Measurements from ENCODE around the gene DIS3L2.

Gene DIS3L2

DNA sequence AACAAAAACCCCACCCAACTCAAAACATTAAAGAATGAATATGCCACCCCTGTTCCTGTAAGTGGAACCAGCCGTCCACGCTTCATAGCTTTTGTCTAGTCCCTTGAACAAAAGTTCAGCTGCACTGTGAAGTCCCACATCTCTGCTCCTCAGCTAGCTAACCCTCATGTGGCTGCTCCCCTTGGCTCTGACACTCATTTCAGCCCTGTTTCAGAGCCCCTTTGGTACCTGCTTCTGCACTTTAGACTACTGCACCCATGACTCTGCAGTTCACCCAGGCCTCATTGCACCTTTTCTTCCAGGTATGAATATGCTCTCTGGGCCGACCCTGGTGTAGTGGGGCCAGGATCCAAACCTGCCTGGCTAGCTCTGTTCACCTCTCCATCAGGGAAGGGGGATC is 155.3 kb downstream of the DIS3L2 start:
- H3K27me3 ChIP-seq (ENCODE audit: insufficient read depth, low read length) = no peaks in the 10 kb centered on the region
- no peaks in the 10 kb centered on the region for H3K36me3 ChIP-seq (ENCODE audit: insufficient read depth, low read length)
- H3K4me3 ChIP-seq (ENCODE audit: low read depth, low read length) = no peak overlapping the region
- no peaks in the 10 kb centered on the region for H3K79me2 ChIP-seq (ENCODE audit: control insufficient read depth, insufficient read depth, low read length, unreplicated experiment)
- H3K4me1 ChIP-seq (ENCODE audit: control insufficient read depth, insufficient read depth, low read length, unreplicated experiment) = no peaks in the 10 kb centered on the region
- no peak overlapping the region for H2AFZ ChIP-seq (ENCODE audit: low read length, unreplicated experiment)
- no peak overlapping the region for H3K27ac ChIP-seq (ENCODE audit: low read depth, low read length)

DNA sequence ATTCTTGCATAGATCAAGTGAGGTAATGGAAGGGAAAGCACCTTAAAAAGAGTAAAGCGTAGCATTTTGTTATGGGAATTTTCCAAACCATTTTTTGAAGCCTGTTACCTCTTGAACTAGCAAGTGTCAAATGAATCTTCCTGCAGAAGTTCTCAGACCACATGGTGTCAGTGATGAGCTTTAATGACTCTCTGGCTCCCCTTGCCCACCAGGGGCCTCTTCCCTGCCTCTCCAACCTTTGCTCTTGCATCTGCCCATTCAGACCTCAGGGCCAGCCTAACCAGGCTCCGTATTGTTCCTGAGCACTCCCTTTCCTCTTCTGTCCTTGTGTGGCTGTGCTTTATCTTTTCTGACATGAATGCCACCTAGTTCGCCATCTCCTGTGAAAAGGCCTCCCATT is 155.9 kb downstream of the DIS3L2 start:
- Histone ChIP-seq H3K27ac (ENCODE audit: low read depth, low read length) (no peak overlapping the region), H2AFZ (ENCODE audit: low read length, unreplicated experiment) (no peak overlapping the region), H3K4me3 (ENCODE audit: low read depth, low read length) (no peak overlapping the region), H3K27me3 (ENCODE audit: insufficient read depth, low read length) (no peaks in the 10 kb centered on the region), H3K4me1 (ENCODE audit: control insufficient read depth, insufficient read depth, low read length, unreplicated experiment) (no peaks in the 10 kb centered on the region), H3K79me2 (ENCODE audit: control insufficient read depth, insufficient read depth, low read length, unreplicated experiment) (no peaks in the 10 kb centered on the region), H3K36me3 (ENCODE audit: insufficient read depth, low read length) (no peaks in the 10 kb centered on the region)

GRCh38 chr2:232120911-232121310 is 159.4 kb downstream of the DIS3L2 start:
- Histone ChIP-seq H3K4me1 (ENCODE audit: control insufficient read depth, insufficient read depth, low read length, unreplicated experiment) (no peaks in the 10 kb centered on the region), H2AFZ (ENCODE audit: low read length, unreplicated experiment) (no peak overlapping the region), H3K36me3 (ENCODE audit: insufficient read depth, low read length) (no peaks in the 10 kb centered on the region), H3K79me2 (ENCODE audit: control insufficient read depth, insufficient read depth, low read length, unreplicated experiment) (no peaks in the 10 kb centered on the region), H3K27ac (ENCODE audit: low read depth, low read length) (no peak overlapping the region), H3K27me3 (ENCODE audit: insufficient read depth, low read length) (no peaks in the 10 kb centered on the region), H3K4me3 (ENCODE audit: low read depth, low read length) (no peak overlapping the region)

DNA sequence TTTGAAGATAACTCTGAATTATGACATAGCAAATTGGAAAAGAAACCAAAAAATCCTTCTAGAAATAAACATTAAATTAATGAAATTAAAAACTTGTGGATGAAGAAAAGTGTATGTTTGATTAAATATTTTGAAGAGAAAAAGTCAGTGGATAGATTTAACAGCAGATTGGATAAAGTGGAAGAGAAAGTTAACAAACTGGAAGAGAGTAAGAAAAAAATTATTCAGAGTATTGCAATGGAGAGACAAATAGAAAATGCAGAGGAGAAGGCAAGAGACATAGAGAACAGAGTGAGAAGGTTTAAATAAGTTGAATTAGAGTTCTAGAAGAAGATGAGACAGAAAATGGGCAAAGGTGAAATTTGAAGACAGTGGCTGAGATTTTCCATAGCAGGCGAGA is 162.8 kb downstream of the DIS3L2 start:
- Histone ChIP-seq H2AFZ (ENCODE audit: low read length, unreplicated experiment) (no peak overlapping the region), H3K4me3 (ENCODE audit: low read depth, low read length) (no peak overlapping the region), H3K79me2 (ENCODE audit: control insufficient read depth, insufficient read depth, low read length, unreplicated experiment) (no peaks in the 10 kb centered on the region), H3K36me3 (ENCODE audit: insufficient read depth, low read length) (no peaks in the 10 kb centered on the region), H3K4me1 (ENCODE audit: control insufficient read depth, insufficient read depth, low read length, unreplicated experiment) (no peaks in the 10 kb centered on the region), H3K27me3 (ENCODE audit: insufficient read depth, low read length) (no peaks in the 10 kb centered on the region), H3K27ac (ENCODE audit: low read depth, low read length) (no peak overlapping the region)

DNA sequence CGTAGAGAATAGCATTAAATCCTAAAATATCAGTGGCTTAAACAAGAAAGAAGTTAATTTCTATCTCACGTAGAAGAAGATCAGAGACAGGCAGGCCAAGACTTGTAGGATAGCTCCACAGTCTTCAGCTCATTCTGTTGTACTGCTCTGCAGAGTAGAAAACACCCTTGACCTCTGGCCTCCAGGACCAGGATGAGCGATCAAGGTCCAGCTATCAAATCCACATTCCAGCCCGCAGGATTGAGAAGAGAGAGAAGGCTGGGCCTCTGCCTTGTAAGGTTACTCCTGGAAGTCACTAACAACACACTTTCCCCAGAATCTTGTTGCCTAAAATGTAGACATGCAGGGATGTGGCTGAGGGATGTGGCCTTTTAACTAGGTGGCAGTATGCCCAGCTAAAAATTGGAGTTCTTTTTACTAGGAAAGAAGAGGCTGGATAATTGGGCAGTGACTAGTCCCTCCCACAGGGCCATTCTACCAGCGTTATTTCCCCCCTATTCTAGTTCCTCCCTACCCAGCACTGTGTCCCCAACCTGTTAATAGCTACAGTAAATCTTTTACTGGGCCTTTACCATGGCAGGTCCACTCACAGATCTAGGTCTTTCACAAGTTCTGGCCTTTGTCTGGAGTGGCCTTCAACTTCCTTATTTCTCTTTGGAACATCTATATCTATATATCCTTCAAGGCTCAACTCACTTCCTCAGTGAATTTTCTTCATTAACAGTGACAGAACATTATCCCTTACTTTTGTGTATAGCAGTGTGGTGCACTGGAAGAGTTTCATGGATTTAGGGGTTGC is 165.0 kb downstream of the DIS3L2 start:
- no peak overlapping the region for H3K4me3 ChIP-seq (ENCODE audit: low read depth, low read length)
- no peaks in the 10 kb centered on the region for H3K4me1 ChIP-seq (ENCODE audit: control insufficient read depth, insufficient read depth, low read length, unreplicated experiment)

DNA sequence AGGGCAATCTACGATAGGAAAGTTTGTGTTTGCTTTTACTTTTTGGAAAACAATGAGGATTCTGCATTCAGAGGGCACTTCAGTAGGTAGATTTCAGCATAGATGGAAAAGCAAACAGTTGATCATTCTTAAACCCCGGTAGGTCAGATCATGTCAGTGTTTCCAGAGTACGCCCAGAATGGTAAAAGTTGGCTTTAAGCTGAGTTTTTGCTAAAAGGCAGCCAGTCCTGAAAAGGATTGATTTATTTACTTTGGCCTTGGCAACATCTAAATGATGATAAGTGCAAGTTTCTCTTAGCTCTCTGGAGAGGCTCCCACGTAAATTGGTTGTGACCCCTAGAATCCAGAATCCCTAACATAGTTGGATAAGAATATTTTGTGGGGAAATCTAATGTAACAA is 168.0 kb downstream of the DIS3L2 start:
- H3K4me1 ChIP-seq (ENCODE audit: control insufficient read depth, insufficient read depth, low read length, unreplicated experiment) = no peaks in the 10 kb centered on the region
- H3K4me3 ChIP-seq (ENCODE audit: low read depth, low read length) = no peak overlapping the region
- H2AFZ ChIP-seq (ENCODE audit: low read length, unreplicated experiment) = no peak overlapping the region
- H3K36me3 ChIP-seq (ENCODE audit: insufficient read depth, low read length) = peaks cover 17% of the 10 kb centered on the region; the same call in 1 of the 2 replicates
- no peak overlapping the region for H3K27ac ChIP-seq (ENCODE audit: low read depth, low read length)
- H3K27me3 ChIP-seq (ENCODE audit: insufficient read depth, low read length) = no peaks in the 10 kb centered on the region
- no peaks in the 10 kb centered on the region for H3K79me2 ChIP-seq (ENCODE audit: control insufficient read depth, insufficient read depth, low read length, unreplicated experiment)

More for the DNA sequence above, 165.0 kb downstream of the DIS3L2 start:
- H3K79me2 ChIP-seq (ENCODE audit: control insufficient read depth, insufficient read depth, low read length, unreplicated experiment) = no peaks in the 10 kb centered on the region
- H3K36me3 ChIP-seq (ENCODE audit: insufficient read depth, low read length) = peaks cover 6% of the 10 kb centered on the region; the same call in 1 of the 2 replicates
- H3K27ac ChIP-seq (ENCODE audit: low read depth, low read length) = no peak overlapping the region
- no peaks in the 10 kb centered on the region for H3K27me3 ChIP-seq (ENCODE audit: insufficient read depth, low read length)
- no peak overlapping the region for H2AFZ ChIP-seq (ENCODE audit: low read length, unreplicated experiment)

- Histone ChIP-seq H3K27ac (ENCODE audit: low read depth, low read length) (no peak overlapping the region), H3K4me3 (ENCODE audit: low read depth, low read length) (no peak overlapping the region), H2AFZ (ENCODE audit: low read length, unreplicated experiment) (no peak overlapping the region), H3K79me2 (ENCODE audit: control insufficient read depth, insufficient read depth, low read length, unreplicated experiment) (no peaks in the 10 kb centered on the region), H3K36me3 (ENCODE audit: insufficient read depth, low read length) (peaks cover 17% of the 10 kb centered on the region; the same call in 1 of the 2 replicates), H3K4me1 (ENCODE audit: control insufficient read depth, insufficient read depth, low read length, unreplicated experiment) (peaks cover 4% of the 10 kb centered on the region), H3K27me3 (ENCODE audit: insufficient read depth, low read length) (no peaks in the 10 kb centered on the region)
These were observed 170.7 kb downstream of the DIS3L2 start for GRCh38 chr2:232132181-232132580.

DNA sequence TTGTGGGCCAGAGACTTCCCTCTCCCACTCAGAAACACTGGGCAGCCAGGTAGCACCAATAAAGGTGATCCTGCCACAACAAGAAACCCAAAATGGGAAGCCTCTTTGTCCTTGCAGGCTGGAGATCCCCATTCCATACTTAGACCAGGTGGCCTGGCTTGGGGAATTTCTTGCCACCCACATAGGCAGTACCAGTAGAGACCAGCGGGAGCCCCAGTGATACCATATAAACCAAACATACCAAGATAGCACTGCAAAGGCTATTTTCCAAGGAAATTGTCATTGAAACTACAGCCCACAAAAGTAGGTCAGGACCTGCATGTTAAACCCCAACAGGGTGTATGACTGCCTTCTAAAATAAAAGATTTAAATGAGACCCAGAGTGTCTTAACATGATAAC is 171.6 kb downstream of the DIS3L2 start:
- H3K27ac ChIP-seq (ENCODE audit: low read depth, low read length) = no peak overlapping the region
- no peak overlapping the region for H2AFZ ChIP-seq (ENCODE audit: low read length, unreplicated experiment)
- no peaks in the 10 kb centered on the region for H3K27me3 ChIP-seq (ENCODE audit: insufficient read depth, low read length)
- H3K79me2 ChIP-seq (ENCODE audit: control insufficient read depth, insufficient read depth, low read length, unreplicated experiment) = no peaks in the 10 kb centered on the region
- peaks cover 12% of the 10 kb centered on the region for H3K4me1 ChIP-seq (ENCODE audit: control insufficient read depth, insufficient read depth, low read length, unreplicated experiment)
- no peak overlapping the region for H3K4me3 ChIP-seq (ENCODE audit: low read depth, low read length)
- peaks cover 17% of the 10 kb centered on the region; the same call in 1 of the 2 replicates for H3K36me3 ChIP-seq (ENCODE audit: insufficient read depth, low read length)

- H3K27me3 ChIP-seq (ENCODE audit: insufficient read depth, low read length) = no peaks in the 10 kb centered on the region
- H3K4me1 ChIP-seq (ENCODE audit: control insufficient read depth, insufficient read depth, low read length, unreplicated experiment) = peaks cover 17% of the 10 kb centered on the region
- no peak overlapping the region for H3K4me3 ChIP-seq (ENCODE audit: low read depth, low read length)
- no peaks in the 10 kb centered on the region for H3K79me2 ChIP-seq (ENCODE audit: control insufficient read depth, insufficient read depth, low read length, unreplicated experiment)
- H3K27ac ChIP-seq (ENCODE audit: low read depth, low read length) = no peak overlapping the region
- no peak overlapping the region for H2AFZ ChIP-seq (ENCODE audit: low read length, unreplicated experiment)
- H3K36me3 ChIP-seq (ENCODE audit: insufficient read depth, low read length) = peaks cover 17% of the 10 kb centered on the region; the same call in 1 of the 2 replicates
These were observed 173.4 kb downstream of the DIS3L2 start for GRCh38 chr2:232134939-232135338.

- Histone ChIP-seq H3K27ac (ENCODE audit: low read depth, low read length) (0 out of 2 replicates have a peak overlapping the region, but pooled peaks have one; percentile 47), H3K36me3 (ENCODE audit: insufficient read depth, low read length) (peaks cover 7% of the 10 kb centered on the region; the same call in 1 of the 2 replicates)
These were observed 176.0 kb downstream of the DIS3L2 start for GRCh38 chr2:232137356-232138147.

More at GRCh38 chr2:232137356-232138147, 176.0 kb downstream of the DIS3L2 start:
- H3K4me3 ChIP-seq (ENCODE audit: low read depth, low read length) = no peak overlapping the region
- no peaks in the 10 kb centered on the region for H3K79me2 ChIP-seq (ENCODE audit: control insufficient read depth, insufficient read depth, low read length, unreplicated experiment)
- no peaks in the 10 kb centered on the region for H3K27me3 ChIP-seq (ENCODE audit: insufficient read depth, low read length)
- no peak overlapping the region for H2AFZ ChIP-seq (ENCODE audit: low read length, unreplicated experiment)
- H3K4me1 ChIP-seq (ENCODE audit: control insufficient read depth, insufficient read depth, low read length, unreplicated experiment) = peaks cover 21% of the 10 kb centered on the region

All from ACC112 (cell line).